Brain pericyte (primary cell): ENCODE results near the gene IDH3B.

Experiments used
- DNase-seq: peaks from one replicate; pipeline ENCODE4 v3.0.0-alpha.2; 2012; ENCODE audit warnings: low read depth, low spot score

IDH3B gene

GRCh38 chr20:2618815-2619214 is 45.2 kb downstream of the IDH3B start:
- no peak for DNase-seq

DNA sequence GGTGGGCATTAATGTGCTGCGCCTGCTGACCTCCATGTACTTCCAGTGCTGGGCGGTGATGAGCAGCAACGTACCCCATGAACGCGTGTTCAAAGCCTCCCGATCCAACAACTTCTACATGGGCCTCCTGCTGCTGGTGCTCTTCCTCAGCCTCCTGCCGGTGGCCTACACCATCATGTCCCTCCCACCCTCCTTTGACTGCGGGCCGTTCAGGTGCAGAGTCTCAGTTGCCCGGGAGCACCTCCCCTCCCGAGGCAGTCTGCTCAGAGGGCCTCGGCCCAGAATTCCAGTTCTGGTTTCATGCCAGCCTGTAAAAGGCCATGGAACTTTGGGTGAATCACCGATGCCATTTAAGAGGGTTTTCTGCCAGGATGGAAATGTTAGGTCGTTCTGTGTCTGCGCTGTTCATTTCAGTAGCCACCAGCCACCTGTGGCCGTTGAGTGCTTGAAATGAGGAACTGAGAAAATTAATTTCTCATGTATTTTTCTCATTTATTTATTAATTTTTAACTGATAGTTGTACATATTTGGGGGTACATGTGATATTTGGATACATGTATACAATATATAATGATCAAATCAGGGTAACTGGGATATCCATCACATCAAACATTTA is 46.8 kb downstream of the IDH3B start:
- no peak for DNase-seq

- no peak for DNase-seq
Measured at GRCh38 chr20:2616634-2617033, 47.4 kb downstream of the IDH3B start.

DNA sequence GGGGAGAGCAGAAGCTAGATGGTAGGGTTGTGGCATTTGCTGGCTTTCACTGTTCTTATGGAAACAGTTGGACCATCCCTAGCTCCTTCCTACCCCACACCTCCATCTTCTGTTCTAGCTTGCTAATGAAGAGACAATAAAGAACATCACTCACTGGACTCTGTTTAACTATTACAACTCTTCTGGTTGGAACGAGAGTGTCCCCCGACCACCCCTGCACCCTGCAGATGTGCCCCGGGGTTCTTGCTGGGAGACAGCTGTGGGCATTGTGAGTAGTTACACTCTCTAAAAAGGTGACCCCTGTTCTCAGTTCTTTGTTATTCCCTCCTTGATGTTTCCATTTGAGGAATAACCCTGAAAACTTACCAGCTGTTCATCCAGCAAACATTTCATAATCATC is 51.9 kb downstream of the IDH3B start:
- DNase-seq, result no peak

DNA sequence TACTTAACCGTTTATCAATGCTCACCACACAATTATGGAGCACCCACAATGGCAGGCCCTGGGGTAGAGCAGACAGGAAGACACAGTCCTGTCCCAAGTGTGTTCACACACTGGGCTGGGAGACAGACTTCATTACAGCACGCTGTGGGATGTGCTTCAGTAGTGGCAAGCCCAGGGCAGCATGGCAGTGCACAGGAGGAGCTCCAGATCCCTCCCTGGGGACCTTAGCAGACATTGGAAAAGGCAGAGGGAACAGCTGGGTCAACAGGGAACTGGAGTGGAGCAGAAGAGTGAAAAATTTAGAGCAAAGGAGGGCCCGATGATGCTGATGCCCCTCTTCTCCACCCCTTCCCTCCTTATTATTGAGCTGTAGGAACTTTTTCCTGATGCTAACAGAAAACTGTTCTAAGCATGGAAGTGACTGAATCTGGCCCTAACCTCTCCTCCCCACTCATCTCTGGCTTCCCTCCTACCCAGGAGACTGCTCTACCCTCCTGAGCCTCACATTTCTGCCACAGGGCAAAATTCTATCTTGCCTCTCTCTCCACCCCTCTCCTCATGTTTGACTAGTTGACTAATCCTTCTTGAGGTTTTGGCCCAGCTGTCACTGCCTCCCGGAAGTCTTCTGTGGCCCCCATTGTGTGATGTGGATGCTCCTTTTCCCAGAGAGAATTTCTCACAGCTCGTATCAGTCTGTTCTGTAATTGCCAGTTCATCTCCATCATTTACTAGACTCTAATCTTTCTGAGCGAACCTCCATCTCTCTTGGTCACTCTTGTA is 52.9 kb downstream of the IDH3B start:
- no peak for DNase-seq

DNA sequence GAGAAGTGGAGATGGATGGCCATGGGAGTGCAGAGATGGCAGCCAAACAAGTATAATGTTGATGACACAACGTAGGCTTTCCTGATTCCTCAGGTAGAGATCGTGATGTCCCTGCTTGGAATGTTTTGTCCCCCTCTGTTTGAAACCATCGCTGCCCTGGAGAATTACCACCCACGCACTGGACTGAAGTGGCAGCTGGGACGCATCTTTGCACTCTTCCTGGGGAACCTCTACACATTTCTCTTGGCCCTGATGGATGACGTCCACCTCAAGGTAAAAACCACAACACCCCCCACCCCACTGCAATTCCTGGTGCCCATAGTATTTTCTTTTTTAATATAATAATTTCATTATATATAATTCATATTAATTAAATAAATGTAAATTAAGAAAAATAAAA is 53.7 kb downstream of the IDH3B start:
- DNase-seq, result no peak
